Activated naive CD4-positive, alpha-beta T cell treated with anti-CD3 and anti-CD28 coated beads, Interleukin-2, amount 50 U/mL, for 72 hours (primary cell): ENCODE measurements around the gene PPP6R3. TPM values are rescaled to one million over a fixed set of nuclear protein-coding genes. Genes with fewer than 3 reads are reported as not detected.

Experiments
- ATAC-seq, 2 donors: fragments of 150-1000 bp; cut with Tn5 transposase; 2 replicates each; pipeline ENCODE4 v1.10.0; 2021; ENCODE audit warnings: mild to moderate bottlenecking in 2 of 2, moderate library complexity in 2 of 2
- DNase-seq, 2 donors: peaks; one replicate each; pipeline ENCODE4 v3.0.0; 2021 to 2022; ENCODE audit warnings: low spot score in 2 of 2
- H3K27ac Mint-ChIP-seq, 2 donors: one replicate each; pipeline ENCODE4 v1.8.0; 2022; ENCODE audit warnings: mild to moderate bottlenecking in 2 of 2, mixed read lengths in 2 of 2
- H3K36me3 Mint-ChIP-seq, 2 donors: one replicate each; pipeline ENCODE4 v1.8.0; 2022; ENCODE audit warnings: mixed read lengths in 2 of 2
- H3K9me3 Mint-ChIP-seq, 2 donors: one replicate each; pipeline ENCODE4 v1.8.0; 2022; ENCODE audit warnings: mixed read lengths in 2 of 2
- total RNA-seq, 2 donors: library from RNA; stranded (reverse); gene quantifications; one replicate each; pipeline ENCODE4 v1.2.3, GENCODE V29; 2022

The PPP6R3 gene
- total RNA-seq, 2 donors from 2014 or later: 118 to 149 TPM

DNA sequence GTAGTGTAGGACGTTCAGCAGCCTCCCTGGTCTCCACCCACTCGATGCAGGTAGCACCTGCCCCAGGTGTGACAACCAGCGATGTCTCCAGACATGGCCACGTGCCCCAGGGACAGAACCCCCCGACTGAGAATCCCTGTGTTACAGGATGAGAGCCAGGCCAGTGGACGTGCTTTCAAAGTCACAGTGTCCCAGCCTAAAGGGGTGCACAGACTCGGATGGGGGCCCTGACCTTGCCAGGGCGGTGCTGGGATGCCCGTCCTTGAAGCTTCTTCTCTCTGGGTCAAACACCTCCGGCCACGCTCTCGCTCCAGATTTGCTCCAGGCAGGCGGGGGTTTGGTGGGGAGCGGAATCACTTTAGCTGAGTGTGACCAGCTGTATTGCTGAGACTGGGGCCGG, 200.5 kb downstream of the PPP6R3 start:
- Mint-ChIP-seq H3K36me3 (no peaks in the 10 kb centered on the region), H3K27ac (no peak overlapping the region), H3K9me3 (no peaks in the 10 kb centered on the region)
- no peak for DNase-seq
- ATAC-seq: no peak

- ATAC-seq (no peak), DNase-seq (no peak)
- Mint-ChIP-seq H3K36me3 (no peaks in the 10 kb centered on the region), H3K27ac (no peak overlapping the region), H3K9me3 (no peaks in the 10 kb centered on the region)
Measured at GRCh38 chr11:68661697-68662603, 201.4 kb downstream of the PPP6R3 start.

DNA sequence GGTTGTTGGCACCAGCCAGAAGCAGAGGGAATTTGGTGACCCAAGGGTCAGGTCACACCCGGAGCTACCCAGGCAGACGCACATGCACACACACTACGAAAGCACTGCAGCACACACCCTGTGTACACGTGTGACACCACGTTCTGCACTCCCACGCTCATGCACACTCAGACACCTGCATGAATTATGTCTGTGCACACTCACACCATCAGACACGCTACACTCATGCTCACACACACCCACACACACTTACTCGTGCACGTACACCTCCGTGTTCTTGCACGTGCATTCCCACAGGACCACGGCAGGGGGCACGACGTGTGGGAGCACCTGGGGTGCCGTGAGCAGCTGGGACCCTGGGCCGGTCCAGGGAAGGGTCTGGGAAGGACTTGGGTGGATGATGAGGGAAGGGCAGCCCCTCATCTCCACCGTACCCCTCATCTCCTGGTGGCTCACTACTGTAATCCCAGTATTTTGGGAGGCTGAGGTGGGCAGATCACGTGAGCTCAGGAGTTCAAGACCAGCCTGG, 203.0 kb downstream of the PPP6R3 start:
- Mint-ChIP-seq H3K27ac (no peak overlapping the region), H3K9me3 (no peaks in the 10 kb centered on the region), H3K36me3 (no peaks in the 10 kb centered on the region)
- no peak for DNase-seq
- no peak for ATAC-seq

DNA sequence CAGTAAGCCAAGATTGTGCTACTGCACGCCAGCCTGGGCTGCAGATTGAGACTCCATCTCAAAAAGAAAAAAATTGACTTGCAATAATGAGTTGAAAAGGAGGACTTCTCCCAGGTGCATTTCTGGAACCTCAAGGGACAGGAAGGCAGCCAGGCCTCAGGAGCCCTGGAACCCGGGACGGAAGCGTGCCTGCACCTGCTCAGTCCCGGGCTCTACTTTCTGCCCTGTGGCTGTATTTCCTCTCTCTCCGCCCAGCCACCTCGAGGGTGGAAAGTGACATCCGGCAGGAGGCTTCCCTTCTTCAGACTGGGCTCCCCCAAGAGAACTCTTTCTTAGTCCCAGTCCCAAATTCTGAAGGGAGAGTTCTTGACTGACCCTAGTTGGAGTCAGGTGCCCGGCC, 203.6 kb downstream of the PPP6R3 start:
- no peak for DNase-seq
- no peaks in the 10 kb centered on the region for H3K9me3 Mint-ChIP-seq
- H3K36me3 Mint-ChIP-seq: no peaks in the 10 kb centered on the region
- no peak for ATAC-seq
- H3K27ac Mint-ChIP-seq: no peak overlapping the region

- no peak for DNase-seq
- Mint-ChIP-seq H3K36me3 (no peaks in the 10 kb centered on the region), H3K27ac (no peak overlapping the region), H3K9me3 (no peaks in the 10 kb centered on the region)
- ATAC-seq: no peak
Measured at GRCh38 chr11:68664906-68665305, 204.4 kb downstream of the PPP6R3 start.

Other genes with a start within 250 kb of the PPP6R3 start
- 10 to 100 TPM; 21.9 to 46.5 TPM for gene KMT5B, start 247.5 kb upstream of the PPP6R3 start, total RNA-seq
- 10 to 100 TPM; 31.7 to 36.5 TPM for gene C11orf24, start 188.8 kb upstream of the PPP6R3 start, total RNA-seq
- gene LRP5, start 148.2 kb upstream of the PPP6R3 start, total RNA-seq: 10 to 100 TPM in 1 of 2 donors, 1 to 10 TPM in 1; 8.7 to 14.1 TPM
- gene GAL, start 223.8 kb downstream of the PPP6R3 start, total RNA-seq: 1 to 10 TPM in 1 of 2 donors, under 1 TPM in 1; 0.59 to 3.5 TPM